ENCODE results near the gene CD82.

The CD82 gene

GRCh38 chr11:44565211-44565952 is at the start of gene CD82:
TSS of gene CD82 (plus strand) at chr11:44565663. CDS start at chr11:44594663, 29,000 bp downstream.
- peak; percentile 94 for DNase-seq

DNA sequence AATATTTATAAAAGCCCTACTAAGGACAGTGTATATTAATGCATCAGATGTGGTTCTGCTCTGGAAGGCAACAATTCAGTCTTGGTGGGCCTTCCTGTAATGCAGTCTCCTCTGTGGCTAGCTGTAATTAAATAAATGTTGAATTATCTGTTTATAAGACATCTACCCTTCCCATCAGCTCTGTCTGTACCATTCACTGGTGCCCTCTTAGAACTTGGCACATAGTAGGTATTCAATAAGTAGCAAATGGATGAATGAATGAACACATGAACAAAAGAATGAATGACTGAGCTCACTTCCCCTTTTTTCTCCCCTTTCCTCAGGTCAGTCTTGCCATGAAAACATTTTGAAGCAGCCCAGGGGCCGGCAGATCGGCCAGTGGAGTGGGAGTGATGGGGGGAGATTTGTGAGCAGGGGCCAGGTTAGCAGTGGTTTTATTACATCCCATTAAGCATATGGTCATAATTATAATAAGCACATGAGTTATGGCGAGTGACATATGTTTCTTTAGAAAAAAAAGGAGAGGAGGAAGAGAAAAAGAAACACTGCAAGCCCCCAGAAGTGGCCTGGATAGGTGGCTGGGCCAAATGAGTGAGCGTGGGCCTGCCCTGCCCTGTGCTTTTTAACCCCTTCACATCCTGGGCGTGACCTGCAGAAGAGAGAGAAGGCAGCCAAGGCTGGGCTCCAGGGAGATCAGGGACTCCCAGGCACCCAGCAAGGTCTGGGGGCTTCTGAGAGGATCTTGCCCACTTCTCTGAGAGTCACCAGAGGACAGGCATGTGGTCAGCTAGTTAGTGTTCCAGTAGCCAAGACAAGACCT is 48.6 kb upstream of the CD82 start:
- in situ Hi-C loops (cut with MboI; ENCODE audit: low pct_unique_long_range_greater_than_20kb, low sequenced_read_pairs), result no loop called here
- no peak for DNase-seq

More at GRCh38 chr11:44565211-44565952, at the start of gene CD82:
- in situ Hi-C loops (cut with MboI; ENCODE audit: low pct_unique_long_range_greater_than_20kb, low sequenced_read_pairs), result loop anchor here (10.0 kb wide), 1 partner anchor 49 kb away; no protein-coding TSS in a partner anchor

DNA sequence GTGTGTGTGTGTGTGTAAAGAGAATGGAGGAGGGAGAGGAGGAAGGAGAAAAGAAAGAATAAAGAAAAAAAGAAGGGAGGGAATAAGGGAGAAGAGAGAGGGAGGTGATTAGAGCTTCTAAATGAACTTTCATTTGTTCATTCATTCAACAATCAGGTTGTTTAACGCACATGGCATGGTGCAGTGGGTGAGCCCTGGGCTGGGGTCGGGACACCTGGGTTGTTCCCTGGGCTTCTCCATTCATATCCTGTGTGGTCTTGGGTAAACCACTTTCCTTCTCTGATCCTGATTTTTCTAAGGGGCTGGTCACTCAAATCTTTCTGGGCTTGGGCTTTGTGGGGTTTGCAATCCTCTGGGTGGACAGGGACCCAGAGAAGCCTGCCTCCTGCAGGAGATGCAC is 47.9 kb upstream of the CD82 start:
- no peak for DNase-seq
- in situ Hi-C loops (cut with MboI; ENCODE audit: low pct_unique_long_range_greater_than_20kb, low sequenced_read_pairs), result no loop called here

GRCh38 chr11:44518968-44519550 is 46.4 kb upstream of the CD82 start:
- in situ Hi-C loops (cut with MboI; ENCODE audit: low pct_unique_long_range_greater_than_20kb, low sequenced_read_pairs), result no loop called here
- no peak for DNase-seq

DNA sequence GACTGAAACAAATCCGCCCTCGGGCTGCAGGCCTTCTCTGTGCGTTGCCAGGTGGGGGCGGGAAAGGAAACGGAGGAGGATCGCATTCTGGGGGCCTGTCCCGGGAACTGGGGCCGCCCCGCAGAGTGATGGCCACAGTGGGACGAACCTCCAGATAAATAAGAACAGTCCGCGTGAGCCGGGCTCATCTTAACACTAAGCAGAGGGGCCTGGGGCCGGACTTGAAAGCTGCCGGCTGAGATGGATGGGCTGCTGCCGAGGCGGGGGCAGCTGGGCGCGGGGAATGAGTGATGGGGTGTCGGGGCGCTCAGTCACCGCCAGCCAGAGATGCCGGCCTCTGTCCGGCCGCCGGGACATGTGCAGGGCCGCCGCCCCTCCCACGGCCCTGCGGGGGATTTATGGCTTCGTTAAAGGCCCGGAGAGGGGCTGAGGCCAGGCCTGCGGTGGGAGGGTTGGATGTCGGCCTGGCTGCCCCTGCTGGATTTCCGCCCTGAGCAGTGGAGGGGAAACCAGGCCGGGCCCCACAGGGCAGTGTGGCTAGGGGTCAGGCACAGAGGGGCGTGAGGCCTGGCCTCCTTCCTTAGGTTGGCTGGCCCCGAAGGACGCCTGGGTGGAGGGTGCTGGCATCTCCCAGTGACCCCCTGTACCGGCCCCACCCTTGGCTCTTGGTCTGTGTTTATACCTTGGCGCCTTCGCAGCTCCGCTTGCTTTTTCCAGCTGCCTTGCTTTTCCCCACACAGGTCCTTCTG is 45.3 kb upstream of the CD82 start:
- in situ Hi-C loops (cut with MboI; ENCODE audit: low pct_unique_long_range_greater_than_20kb, low sequenced_read_pairs), result no loop called here
- DNase-seq, result no peak

DNA sequence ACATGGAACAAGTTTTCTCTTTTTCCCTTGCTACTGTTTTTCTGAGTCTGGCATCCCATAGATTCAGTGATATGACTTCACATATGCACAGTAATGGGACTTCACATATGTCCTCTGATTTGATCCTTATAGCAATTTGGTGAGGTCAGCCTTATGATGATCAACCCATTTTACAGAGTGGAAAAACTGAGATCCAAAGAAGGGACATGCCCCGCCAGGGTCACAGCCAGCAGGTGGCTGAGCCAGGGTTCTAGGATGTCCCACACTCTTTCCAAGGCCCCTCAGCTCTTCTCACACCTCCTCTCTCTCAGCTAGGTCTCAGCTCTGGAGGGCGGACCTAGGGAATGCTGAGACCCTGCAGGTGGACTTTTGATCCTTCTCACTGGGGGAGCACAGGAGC is 44.3 kb upstream of the CD82 start:
- in situ Hi-C loops (cut with MboI; ENCODE audit: low pct_unique_long_range_greater_than_20kb, low sequenced_read_pairs), result no loop called here
- no peak for DNase-seq

GRCh38 chr11:44522294-44522693 is 43.2 kb upstream of the CD82 start:
- in situ Hi-C loops (cut with MboI; ENCODE audit: low pct_unique_long_range_greater_than_20kb, low sequenced_read_pairs), result no loop called here
- DNase-seq, result no peak

DNA sequence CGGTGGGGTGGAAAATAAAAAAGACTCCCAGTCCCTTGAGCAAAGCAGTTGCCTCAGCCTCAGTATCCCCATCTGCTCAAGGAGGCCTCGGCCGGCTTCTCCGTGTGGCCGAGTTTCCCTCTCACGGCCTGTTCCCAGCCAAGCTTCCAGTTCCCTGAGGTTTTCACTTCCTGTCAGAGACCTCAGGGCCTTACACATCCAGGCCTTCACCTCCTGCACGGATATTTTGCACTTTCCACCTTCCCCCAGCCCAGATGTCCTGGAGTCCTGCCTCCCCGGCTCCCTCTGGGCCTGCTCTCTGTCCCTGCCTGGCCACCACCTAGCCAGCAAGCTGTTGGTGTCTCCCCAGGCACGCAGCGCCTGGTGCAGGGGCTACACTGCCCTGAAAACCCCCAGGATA is 41.1 kb upstream of the CD82 start:
- in situ Hi-C loops (cut with MboI; ENCODE audit: low pct_unique_long_range_greater_than_20kb, low sequenced_read_pairs), result no loop called here
- DNase-seq, result no peak

DNA sequence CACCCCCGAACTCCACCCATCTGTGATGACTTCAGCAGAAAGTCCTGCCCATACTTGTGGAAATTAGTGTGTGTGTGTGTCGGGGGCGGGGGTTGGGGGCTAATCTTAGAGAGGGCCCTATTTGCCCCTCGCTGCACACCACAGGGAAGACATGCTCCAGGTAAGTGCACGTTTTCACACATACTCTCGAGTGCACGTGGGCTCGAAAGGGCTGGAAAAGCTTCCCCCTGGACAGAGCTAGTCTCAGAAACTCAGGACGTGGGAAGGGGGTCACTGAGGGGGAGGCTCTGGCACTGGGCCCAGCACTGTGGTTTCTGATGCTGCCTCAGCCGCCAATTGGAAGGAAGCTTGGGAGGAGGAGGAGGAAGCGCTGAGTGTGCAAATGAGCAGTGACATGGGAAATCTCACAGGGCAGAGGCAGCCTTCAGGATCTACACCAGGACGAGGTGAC is 40.7 kb upstream of the CD82 start:
- in situ Hi-C loops (cut with MboI; ENCODE audit: low pct_unique_long_range_greater_than_20kb, low sequenced_read_pairs), result loop anchor here (25.0 kb wide), 2 partner anchors 237 to 387 kb away; no protein-coding TSS in a partner anchor
- DNase-seq, result peak; percentile 25

DNA sequence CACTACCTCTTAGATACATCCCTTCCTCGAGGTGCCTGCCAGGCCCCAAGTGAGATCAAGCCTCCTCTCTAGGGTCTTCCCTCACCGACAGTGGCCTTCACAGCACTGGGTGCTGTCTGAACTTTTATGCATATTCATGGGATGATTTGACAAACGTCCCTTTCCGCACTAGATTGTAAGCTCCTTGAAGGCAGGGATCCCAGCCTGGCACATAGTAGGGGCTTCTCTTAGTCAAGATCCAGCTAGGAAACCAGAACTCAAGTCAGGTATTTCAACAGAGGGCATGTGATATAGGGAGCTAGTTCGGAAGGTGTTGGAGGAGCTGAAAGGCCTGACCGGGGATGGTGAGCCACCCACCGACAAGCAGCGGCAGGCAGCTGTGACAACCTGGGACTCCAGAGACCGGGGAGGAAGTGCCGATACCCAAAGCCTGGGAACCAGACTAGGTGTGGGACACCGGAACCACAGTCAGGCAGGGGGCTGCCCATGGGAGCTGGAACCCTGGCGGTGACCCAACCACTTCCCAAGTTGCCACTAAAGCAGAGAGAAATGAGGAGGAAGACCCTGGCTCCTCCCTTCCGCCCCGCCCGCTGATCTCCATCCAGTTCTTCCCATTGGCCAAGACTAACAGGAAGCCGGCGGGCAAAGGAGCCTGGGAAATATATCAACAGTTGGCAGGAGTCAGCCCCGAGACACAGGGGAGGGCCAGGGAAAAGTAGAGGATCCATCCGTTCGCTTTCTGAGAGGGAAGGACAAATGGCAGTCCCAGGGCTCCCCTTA is 39.8 kb upstream of the CD82 start:
- in situ Hi-C loops (cut with MboI; ENCODE audit: low pct_unique_long_range_greater_than_20kb, low sequenced_read_pairs), result loop anchor here (25.0 kb wide), 2 partner anchors 238 to 388 kb away; no protein-coding TSS in a partner anchor
- no peak for DNase-seq

DNA sequence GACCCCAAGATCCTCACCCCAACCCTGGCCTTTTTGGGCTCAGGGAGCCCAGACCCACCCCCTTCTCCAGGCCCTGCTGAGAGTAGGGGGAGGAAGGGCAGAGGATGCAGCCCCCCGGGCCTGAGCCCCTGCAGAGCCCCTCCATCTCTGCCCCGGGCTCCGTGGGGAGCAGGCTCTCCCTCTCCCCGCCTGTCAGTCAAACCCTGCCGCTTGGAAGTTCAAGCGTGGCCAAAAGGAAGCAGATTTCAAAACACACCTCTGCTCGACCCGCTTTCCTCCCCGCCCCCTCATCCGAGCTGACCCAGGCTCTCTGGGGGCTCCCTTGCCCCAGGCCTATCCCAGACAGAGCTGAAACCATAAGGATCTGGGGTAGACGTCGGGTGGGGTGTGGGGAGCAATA is 39.0 kb upstream of the CD82 start:
- in situ Hi-C loops (cut with MboI; ENCODE audit: low pct_unique_long_range_greater_than_20kb, low sequenced_read_pairs), result loop anchor here (25.0 kb wide), 2 partner anchors 239 to 389 kb away; no protein-coding TSS in a partner anchor
- DNase-seq, result no peak

DNA sequence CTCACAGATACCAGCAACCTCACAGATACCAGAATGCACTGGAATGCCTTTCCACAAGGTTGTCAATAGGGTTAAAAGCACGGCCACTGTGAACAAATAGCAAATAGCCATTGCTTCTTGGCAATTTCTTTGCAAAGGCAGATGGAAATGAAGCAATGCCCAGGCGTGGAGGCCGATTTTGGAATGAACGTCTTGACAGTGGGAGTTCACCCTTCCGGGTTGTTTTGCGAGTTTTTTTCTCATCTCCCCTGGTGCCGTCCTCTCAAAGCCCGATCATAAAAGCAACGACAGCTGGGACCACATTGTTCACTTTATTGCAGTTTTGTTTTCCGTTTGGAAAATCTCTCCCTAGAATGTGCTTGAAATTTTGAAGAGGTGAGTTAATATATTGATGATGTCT is 38.0 kb upstream of the CD82 start:
- no peak for DNase-seq
- in situ Hi-C loops (cut with MboI; ENCODE audit: low pct_unique_long_range_greater_than_20kb, low sequenced_read_pairs), result loop anchor here (25.0 kb wide), 2 partner anchors 240 to 390 kb away; no protein-coding TSS in a partner anchor

DNA sequence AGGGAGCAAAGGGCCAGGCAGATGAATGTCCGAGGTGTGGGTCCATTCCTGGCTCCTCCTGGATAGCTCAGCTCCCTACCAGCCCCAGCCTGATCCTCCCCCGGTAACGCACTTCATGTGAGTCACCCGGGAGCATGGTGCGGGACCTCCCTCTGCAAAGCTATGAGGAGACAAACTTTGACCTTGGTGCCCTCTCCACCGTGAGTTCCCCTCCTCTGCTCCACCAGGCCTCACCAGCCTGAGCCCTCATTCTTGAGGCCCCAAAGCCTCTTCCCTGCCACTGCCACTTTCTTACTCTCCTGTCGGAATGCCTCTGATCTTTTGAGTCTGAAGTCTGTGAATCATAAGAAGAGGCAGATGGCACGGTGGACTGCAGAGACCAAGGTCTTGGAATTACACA is 37.4 kb upstream of the CD82 start:
- no peak for DNase-seq
- in situ Hi-C loops (cut with MboI; ENCODE audit: low pct_unique_long_range_greater_than_20kb, low sequenced_read_pairs), result loop anchor here (25.0 kb wide), 2 partner anchors 241 to 391 kb away; no protein-coding TSS in a partner anchor

- in situ Hi-C loops (cut with MboI; ENCODE audit: low pct_unique_long_range_greater_than_20kb, low sequenced_read_pairs), result loop anchor here (25.0 kb wide), 2 partner anchors 241 to 391 kb away; no protein-coding TSS in a partner anchor
- no peak for DNase-seq
Observed at GRCh38 chr11:44528581-44528980, 36.9 kb upstream of the CD82 start.

DNA sequence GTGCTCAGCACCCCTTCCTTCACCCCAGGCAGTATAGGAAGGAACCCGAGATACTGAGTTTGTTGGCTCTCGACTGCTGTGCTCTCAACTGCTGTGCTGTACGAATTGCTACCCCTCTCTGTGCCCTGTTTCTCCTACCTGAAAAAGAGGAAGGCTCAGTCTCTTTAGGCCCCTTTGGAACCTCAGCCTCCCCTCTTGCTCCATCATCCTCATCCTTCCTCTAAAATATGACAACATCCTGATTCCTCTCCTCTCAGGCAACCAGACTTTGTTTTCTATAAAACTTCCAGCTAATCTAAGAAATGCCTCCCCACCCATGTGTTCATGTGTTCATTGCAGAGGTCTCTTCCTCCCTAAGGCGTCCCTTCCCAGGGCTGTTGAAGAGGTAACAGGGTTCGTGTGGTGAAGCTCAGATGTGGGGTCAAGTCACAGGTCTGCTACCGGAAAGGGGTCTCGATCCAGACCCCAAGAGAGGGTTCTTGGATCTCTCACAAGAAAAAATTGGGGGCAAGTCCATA is 35.5 kb upstream of the CD82 start:
- in situ Hi-C loops (cut with MboI; ENCODE audit: low pct_unique_long_range_greater_than_20kb, low sequenced_read_pairs), result loop anchor here (25.0 kb wide), 2 partner anchors 243 to 393 kb away; no protein-coding TSS in a partner anchor

DNA sequence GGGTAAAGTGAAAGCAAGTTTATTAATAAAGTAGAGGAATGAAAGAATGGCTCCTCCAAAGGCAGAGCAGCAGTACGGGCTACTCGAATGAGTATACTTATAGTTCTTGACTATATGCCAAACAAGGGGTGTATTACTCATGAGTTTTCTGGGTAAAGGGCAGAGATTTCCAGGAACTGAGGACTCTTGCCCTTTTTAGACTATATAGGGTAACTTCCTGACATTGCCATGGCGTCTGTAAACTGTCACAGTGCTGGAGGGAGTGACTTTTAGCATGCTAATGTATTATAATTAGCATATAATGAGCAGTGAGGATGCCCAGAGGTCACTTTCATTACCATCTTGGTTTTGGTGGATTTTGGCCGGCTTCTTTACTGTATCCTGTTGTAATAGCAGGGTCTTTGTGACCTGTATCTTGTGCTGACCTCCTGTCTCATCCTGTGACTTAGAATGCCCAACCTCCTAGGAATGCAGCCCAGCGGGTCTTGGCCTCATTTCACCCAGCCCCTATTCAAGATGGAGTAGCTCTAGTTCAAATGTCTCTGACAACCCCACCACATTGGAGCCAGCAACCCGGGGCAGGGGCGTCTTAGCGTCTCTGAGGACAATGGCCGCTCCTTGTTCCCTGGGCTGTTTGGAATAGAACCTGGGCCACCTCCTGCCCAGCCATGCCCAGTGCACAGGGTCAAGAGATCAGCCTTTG is 34.9 kb upstream of the CD82 start:
- peak; percentile 67 for DNase-seq
- in situ Hi-C loops (cut with MboI; ENCODE audit: low pct_unique_long_range_greater_than_20kb, low sequenced_read_pairs), result loop anchor here (25.0 kb wide), 2 partner anchors 243 to 393 kb away; no protein-coding TSS in a partner anchor

More for the DNA sequence above, 35.5 kb upstream of the CD82 start:
- peak; percentile 19 for DNase-seq

DNA sequence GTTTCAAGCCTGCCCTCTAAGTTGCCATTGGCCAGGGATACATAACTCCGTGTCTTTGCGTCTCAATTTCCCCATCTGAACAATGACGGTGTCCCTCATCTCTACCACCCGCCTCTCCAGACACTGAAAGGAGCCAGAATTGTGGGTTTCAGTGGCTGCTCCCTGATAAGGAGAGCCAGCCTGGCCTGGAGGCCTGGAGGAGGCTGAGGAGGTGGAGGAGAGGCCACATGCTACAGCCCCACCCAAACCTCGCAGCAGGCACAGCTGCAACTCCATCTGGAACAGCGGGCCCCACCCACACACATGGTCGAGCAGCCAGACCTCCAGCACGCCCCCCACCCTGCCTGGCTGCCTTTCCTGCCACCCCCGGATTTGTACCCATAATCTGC is 34.4 kb upstream of the CD82 start:
- in situ Hi-C loops (cut with MboI; ENCODE audit: low pct_unique_long_range_greater_than_20kb, low sequenced_read_pairs), result loop anchor here (25.0 kb wide), 2 partner anchors 244 to 394 kb away; no protein-coding TSS in a partner anchor
- DNase-seq, result no peak

Data from KBM-7 (cell line).